HepG2 (cell line): Measurements from ENCODE around the gene VASN. TPM values are rescaled to one million over a fixed set of nuclear protein-coding genes. Genes with fewer than 3 reads are reported as not detected.
A peak's percentile ranks its signal among the peaks of the same experiment; 100 is the strongest.

ENCODE experiments used
- ARNT2 ChIP-seq: sonication (generic); formaldehyde crosslinking; IDR thresholded peaks from 2 replicates; pipeline ENCODE4 v1.8.0; 2022; ENCODE audit warnings: mild to moderate bottlenecking, low read depth, missing genetic modification reagents, moderate library complexity
- CREB1 ChIP-seq, 2 experiments: fragments of 450-650 bp in 1 of 2; IDR thresholded peaks; 2 replicates each; pipeline ENCODE4 v1.6.1; 2016 to 2017; ENCODE audit warnings: control low read depth in 1 of 2, mild to moderate bottlenecking in 1 of 2, missing compliant biosample characterization in 1 of 2, missing genetic modification characterization in 1 of 2
- ERF ChIP-seq: IDR thresholded peaks from 2 replicates; pipeline ENCODE4 v1.6.1; 2018; ENCODE audit warnings: missing biosample characterization, missing genetic modification reagents
- ISL2 ChIP-seq: sonication (generic); formaldehyde crosslinking; IDR thresholded peaks from 2 replicates; pipeline ENCODE4 v1.5.0; 2020; ENCODE audit warnings: missing genetic modification reagents
- MED1 ChIP-seq: sonication (generic); formaldehyde crosslinking; IDR thresholded peaks from 2 replicates; pipeline ENCODE4 v1.4.0; 2020; ENCODE audit warnings: missing genetic modification reagents
- MTERF4 ChIP-seq: sonication (generic); formaldehyde crosslinking; IDR thresholded peaks from 2 replicates; pipeline ENCODE4 v1.8.0; 2023; ENCODE audit warnings: mild to moderate bottlenecking, missing genetic modification reagents
- NR0B2 ChIP-seq: sonication (generic); formaldehyde crosslinking; IDR thresholded peaks from 2 replicates; pipeline ENCODE4 v1.4.0; 2020; ENCODE audit warnings: mild to moderate bottlenecking, missing genetic modification reagents
- NR2C2 ChIP-seq: sonication (generic); formaldehyde crosslinking; IDR thresholded peaks from 2 replicates; pipeline ENCODE4 v1.4.0; 2020; ENCODE audit warnings: missing genetic modification reagents, mild to moderate bottlenecking, moderate library complexity, borderline replicate concordance
- NR2F1 ChIP-seq, 2 experiments: fragments of 450-650 bp in 1 of 2; formaldehyde crosslinking in 1 of 2; IDR thresholded peaks; 2 replicates each; pipeline versions ENCODE4 v1.5.0 to v1.6.1; 2016 to 2020; ENCODE audit warnings: mild to moderate bottlenecking in 1 of 2, missing compliant biosample characterization in 1 of 2, missing genetic modification reagents in 1 of 2, moderate library complexity in 1 of 2
- NR2F6 ChIP-seq, 2 experiments: IDR thresholded peaks; 2 replicates each; pipeline ENCODE4 v1.6.1; 2016; ENCODE audit warnings: antibody characterized with exemption in 1 of 2, mild to moderate bottlenecking in 1 of 2
- ZKSCAN8 ChIP-seq: IDR thresholded peaks from 2 replicates; pipeline ENCODE4 v1.6.1; 2016; ENCODE audit warnings: borderline replicate concordance, missing genetic modification reagents, missing compliant biosample characterization
- ZNF121 ChIP-seq: sonication (generic); formaldehyde crosslinking; IDR thresholded peaks from 2 replicates; pipeline ENCODE4 v1.5.0; 2020; ENCODE audit warnings: mild to moderate bottlenecking, missing genetic modification reagents
- ZNF333 ChIP-seq: sonication (generic); formaldehyde crosslinking; IDR thresholded peaks from 2 replicates; pipeline ENCODE4 v1.4.0; 2020; ENCODE audit warnings: mild to moderate bottlenecking, missing genetic modification reagents, borderline replicate concordance
- ZNF569 ChIP-seq: sonication (generic); formaldehyde crosslinking; IDR thresholded peaks from 2 replicates; pipeline ENCODE4 v1.5.0; 2020; ENCODE audit warnings: mild to moderate bottlenecking, missing genetic modification reagents, moderate library complexity, borderline replicate concordance
- ZNF777 ChIP-seq: sonication (generic); formaldehyde crosslinking; IDR thresholded peaks from 2 replicates; pipeline ENCODE4 v1.4.0; 2020; ENCODE audit warnings: missing genetic modification reagents
- polyA plus RNA-seq, 8 experiments: library from polyadenylated mRNA; depleted of rRNA in 3 of 8; stranded (reverse) in 7 of 8; unstranded in 1 of 8; fragments of >200 nt; fragmentation: Illumina TruSeq in 4 of 8; extraction: Trizol in 4 of 8; gene quantifications; 2 replicates each; pipeline versions ENCODE4 v1.2.1 to v1.2.3, GENCODE V29; 2011 to 2016; ENCODE audit warnings: low read depth in 4 of 8, missing spikeins in 1 of 8, mixed read lengths in 1 of 8; ENCODE audit not compliant: insufficient read depth in 1 of 8
- total RNA-seq, 5 experiments: library from RNA; depleted of rRNA; stranded (reverse); fragments of >200 nt; fragmentation: Illumina TruSeq; extraction: Trizol; gene quantifications; 2 replicates each; pipeline ENCODE4 v1.2.3, GENCODE V29; 2016; ENCODE audit warnings: low read depth in 1 of 5
- TF ChIP-seq, protein P1 (sequence below): sonication (generic); formaldehyde crosslinking; IDR thresholded peaks from 2 replicates; pipeline ENCODE4 v1.5.0; 2020; ENCODE audit warnings: mild to moderate bottlenecking, missing genetic modification reagents, borderline replicate concordance
- TF ChIP-seq, protein P2 (sequence below): sonication (generic); formaldehyde crosslinking; IDR thresholded peaks from 2 replicates; pipeline ENCODE4 v1.4.0; 2020; ENCODE audit warnings: missing genetic modification reagents, low read depth, mild to moderate bottlenecking, borderline replicate concordance

VASN gene
- total and polyA plus RNA-seq, 2 of the 13 experiments (the other 11 are each of a cell fraction or from before 2014, with no cell fraction given), result 8.4 to 18.2 TPM

DNA sequence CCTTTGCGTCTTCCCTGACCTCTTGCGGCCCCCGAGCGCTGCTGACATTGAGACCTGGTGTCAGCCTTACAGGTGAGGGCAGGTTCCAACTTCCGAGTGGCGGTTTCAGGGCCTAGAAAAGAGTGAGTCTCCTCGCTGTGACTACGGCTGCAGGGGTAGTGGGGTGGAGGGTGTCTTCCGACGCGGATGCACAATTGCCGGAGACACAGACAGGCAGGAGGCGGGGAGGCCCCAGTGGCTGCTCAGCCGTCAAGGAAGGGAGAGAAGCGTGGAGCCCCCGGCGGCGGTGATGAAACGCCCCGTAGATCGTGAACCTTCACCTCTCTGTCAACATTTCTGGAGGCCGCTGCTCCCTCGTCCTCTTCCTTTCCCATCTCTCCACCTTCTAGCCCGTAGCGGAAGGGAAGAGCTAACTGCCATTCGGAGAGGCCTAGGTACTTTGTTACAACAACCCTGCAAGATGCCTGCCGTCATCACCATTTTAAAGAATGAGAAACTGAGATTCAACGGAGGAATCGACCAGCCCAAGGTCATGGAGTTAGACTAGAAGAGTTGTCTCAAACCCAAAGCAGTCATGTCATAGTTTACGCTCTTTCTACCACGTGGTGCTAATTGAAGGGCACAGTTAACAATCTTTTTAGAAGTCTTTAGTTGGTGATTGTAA, 54.5 kb downstream of the VASN start (continued):
- TF ChIP-seq, protein P1, sequence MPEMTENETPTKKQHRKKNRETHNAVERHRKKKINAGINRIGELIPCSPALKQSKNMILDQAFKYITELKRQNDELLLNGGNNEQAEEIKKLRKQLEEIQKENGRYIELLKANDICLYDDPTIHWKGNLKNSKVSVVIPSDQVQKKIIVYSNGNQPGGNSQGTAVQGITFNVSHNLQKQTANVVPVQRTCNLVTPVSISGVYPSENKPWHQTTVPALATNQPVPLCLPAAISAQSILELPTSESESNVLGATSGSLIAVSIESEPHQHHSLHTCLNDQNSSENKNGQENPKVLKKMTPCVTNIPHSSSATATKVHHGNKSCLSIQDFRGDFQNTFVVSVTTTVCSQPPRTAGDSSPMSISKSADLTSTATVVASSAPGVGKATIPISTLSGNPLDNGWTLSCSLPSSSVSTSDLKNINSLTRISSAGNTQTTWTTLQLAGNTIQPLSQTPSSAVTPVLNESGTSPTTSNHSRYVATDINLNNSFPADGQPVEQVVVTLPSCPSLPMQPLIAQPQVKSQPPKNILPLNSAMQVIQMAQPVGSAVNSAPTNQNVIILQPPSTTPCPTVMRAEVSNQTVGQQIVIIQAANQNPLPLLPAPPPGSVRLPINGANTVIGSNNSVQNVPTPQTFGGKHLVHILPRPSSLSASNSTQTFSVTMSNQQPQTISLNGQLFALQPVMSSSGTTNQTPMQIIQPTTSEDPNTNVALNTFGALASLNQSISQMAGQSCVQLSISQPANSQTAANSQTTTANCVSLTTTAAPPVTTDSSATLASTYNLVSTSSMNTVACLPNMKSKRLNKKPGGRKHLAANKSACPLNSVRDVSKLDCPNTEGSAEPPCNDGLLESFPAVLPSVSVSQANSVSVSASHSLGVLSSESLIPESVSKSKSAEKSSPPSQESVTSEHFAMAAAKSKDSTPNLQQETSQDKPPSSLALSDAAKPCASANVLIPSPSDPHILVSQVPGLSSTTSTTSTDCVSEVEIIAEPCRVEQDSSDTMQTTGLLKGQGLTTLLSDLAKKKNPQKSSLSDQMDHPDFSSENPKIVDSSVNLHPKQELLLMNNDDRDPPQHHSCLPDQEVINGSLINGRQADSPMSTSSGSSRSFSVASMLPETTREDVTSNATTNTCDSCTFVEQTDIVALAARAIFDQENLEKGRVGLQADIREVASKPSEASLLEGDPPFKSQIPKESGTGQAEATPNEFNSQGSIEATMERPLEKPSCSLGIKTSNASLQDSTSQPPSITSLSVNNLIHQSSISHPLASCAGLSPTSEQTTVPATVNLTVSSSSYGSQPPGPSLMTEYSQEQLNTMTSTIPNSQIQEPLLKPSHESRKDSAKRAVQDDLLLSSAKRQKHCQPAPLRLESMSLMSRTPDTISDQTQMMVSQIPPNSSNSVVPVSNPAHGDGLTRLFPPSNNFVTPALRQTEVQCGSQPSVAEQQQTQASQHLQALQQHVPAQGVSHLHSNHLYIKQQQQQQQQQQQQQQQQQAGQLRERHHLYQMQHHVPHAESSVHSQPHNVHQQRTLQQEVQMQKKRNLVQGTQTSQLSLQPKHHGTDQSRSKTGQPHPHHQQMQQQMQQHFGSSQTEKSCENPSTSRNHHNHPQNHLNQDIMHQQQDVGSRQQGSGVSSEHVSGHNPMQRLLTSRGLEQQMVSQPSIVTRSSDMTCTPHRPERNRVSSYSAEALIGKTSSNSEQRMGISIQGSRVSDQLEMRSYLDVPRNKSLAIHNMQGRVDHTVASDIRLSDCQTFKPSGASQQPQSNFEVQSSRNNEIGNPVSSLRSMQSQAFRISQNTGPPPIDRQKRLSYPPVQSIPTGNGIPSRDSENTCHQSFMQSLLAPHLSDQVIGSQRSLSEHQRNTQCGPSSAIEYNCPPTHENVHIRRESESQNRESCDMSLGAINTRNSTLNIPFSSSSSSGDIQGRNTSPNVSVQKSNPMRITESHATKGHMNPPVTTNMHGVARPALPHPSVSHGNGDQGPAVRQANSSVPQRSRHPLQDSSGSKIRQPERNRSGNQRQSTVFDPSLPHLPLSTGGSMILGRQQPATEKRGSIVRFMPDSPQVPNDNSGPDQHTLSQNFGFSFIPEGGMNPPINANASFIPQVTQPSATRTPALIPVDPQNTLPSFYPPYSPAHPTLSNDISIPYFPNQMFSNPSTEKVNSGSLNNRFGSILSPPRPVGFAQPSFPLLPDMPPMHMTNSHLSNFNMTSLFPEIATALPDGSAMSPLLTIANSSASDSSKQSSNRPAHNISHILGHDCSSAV (CRISPR knock-in tag), result peak; percentile 79; the same call in 1 of the 2 replicates
- TF ChIP-seq ZNF121 (CRISPR knock-in tag), result no peak
- TF ChIP-seq MTERF4, result 0 out of 2 replicates have a peak, but pooled peaks have one; percentile 78
- peak; percentile 84 for TF ChIP-seq NR2F6 (IDR thresholded peaks at IDR 0.05)
- TF ChIP-seq NR2F6 (CRISPR knock-in tag; IDR thresholded peaks at IDR 0.05), result peak; percentile 89
- peak; percentile 80 for TF ChIP-seq ZNF777 (CRISPR knock-in tag)
- 0 out of 2 replicates have a peak, but pooled peaks have one; percentile 33 for TF ChIP-seq CREB1 (IDR thresholded peaks at IDR 0.05)
- peak; percentile 50 for TF ChIP-seq CREB1 (CRISPR knock-in tag; IDR thresholded peaks at IDR 0.05)
- peak; percentile 67 for TF ChIP-seq MED1 (CRISPR knock-in tag)
- 0 out of 2 replicates have a peak, but pooled peaks have one; percentile 48 for TF ChIP-seq NR0B2
- TF ChIP-seq NR2F1 (CRISPR knock-in tag; IDR thresholded peaks at IDR 0.05), result peak; percentile 80 to 92; a peak in 3 of 4 replicates
- TF ChIP-seq ERF, result peak; percentile 41; the same call in 1 of the 2 replicates
- TF ChIP-seq ZNF569 (CRISPR knock-in tag), result peak; percentile 90; the same call in 1 of the 2 replicates
- TF ChIP-seq ZNF333, result 0 out of 2 replicates have a peak, but pooled peaks have one; percentile 50
- peak; percentile 91 for TF ChIP-seq NR2C2
- 0 out of 2 replicates have a peak, but pooled peaks have one; percentile 35 for TF ChIP-seq ZKSCAN8 (CRISPR knock-in tag)
- TF ChIP-seq ISL2 (CRISPR knock-in tag), result no peak
- TF ChIP-seq, protein P2, sequence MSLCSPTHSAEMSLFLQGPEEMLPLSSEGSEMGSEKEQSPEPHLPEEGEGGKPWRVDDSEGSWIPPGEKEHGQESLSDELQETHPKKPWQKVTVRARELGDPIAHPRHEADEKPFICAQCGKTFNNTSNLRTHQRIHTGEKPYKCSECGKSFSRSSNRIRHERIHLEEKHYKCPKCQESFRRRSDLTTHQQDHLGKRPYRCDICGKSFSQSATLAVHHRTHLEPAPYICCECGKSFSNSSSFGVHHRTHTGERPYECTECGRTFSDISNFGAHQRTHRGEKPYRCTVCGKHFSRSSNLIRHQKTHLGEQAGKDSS (CRISPR knock-in tag), result peak; percentile 91
- TF ChIP-seq ARNT2 (CRISPR knock-in tag), result 0 out of 2 replicates have a peak, but pooled peaks have one; percentile 18
